ENCODE measurements around the gene DVL2.
"Not testable (repeated sequence)": the region's sequence is repeated elsewhere in the genome, so short reads cannot be mapped to it uniquely, and the experiment has no call there.

Gene DVL2

GRCh38 chr17:7186241-7186640 is 48.1 kb downstream of the DVL2 start:
- H3K4me1 ChIP-seq = no peaks in the 10 kb centered on the region
- H3K36me3 ChIP-seq = peaks cover 33% of the 10 kb centered on the region
- no peak overlapping the region for H3K9ac ChIP-seq
- TF ChIP-seq Cebpa-rat (IDR thresholded peaks at IDR 0.05) = no peak
- no peaks in the 10 kb centered on the region for H3K27me3 ChIP-seq
- no peak overlapping the region for H3K4me2 ChIP-seq
- no peak overlapping the region for H3K4me3 ChIP-seq
- no peak overlapping the region for H3K27ac ChIP-seq
- H3K9me3 ChIP-seq = no peaks in the 10 kb centered on the region
- no peaks in the 10 kb centered on the region for H4K20me1 ChIP-seq

- Histone ChIP-seq H3K27me3 (no peaks in the 10 kb centered on the region), H4K20me1 (no peaks in the 10 kb centered on the region), H3K9ac (no peak overlapping the region), H3K9me3 (no peaks in the 10 kb centered on the region), H3K4me3 (no peak overlapping the region), H3K36me3 (peaks cover 20% of the 10 kb centered on the region), H3K4me2 (no peak overlapping the region), H3K4me1 (no peaks in the 10 kb centered on the region), H3K27ac (no peak overlapping the region)
- TF ChIP-seq Cebpa-rat (IDR thresholded peaks at IDR 0.05) = no peak
Measured at GRCh38 chr17:7184647-7185046, 49.7 kb downstream of the DVL2 start.

GRCh38 chr17:7184091-7184488 is 50.2 kb downstream of the DVL2 start:
- H3K9me3 ChIP-seq = no peaks in the 10 kb centered on the region
- no peak for TF ChIP-seq Cebpa-rat (IDR thresholded peaks at IDR 0.05)
- no peak overlapping the region for H3K27ac ChIP-seq
- no peak overlapping the region for H3K9ac ChIP-seq
- no peaks in the 10 kb centered on the region for H3K4me1 ChIP-seq
- no peaks in the 10 kb centered on the region for H4K20me1 ChIP-seq
- H3K4me3 ChIP-seq = no peak overlapping the region
- H3K36me3 ChIP-seq = peaks cover 17% of the 10 kb centered on the region
- H3K4me2 ChIP-seq = no peak overlapping the region
- no peaks in the 10 kb centered on the region for H3K27me3 ChIP-seq

GRCh38 chr17:7183433-7184090 is 50.8 kb downstream of the DVL2 start:
- no peak overlapping the region for H3K9ac ChIP-seq
- no peaks in the 10 kb centered on the region for H3K4me1 ChIP-seq
- no peak overlapping the region for H3K27ac ChIP-seq
- no peak for TF ChIP-seq Cebpa-rat (IDR thresholded peaks at IDR 0.05)
- peaks cover 14% of the 10 kb centered on the region for H3K36me3 ChIP-seq
- H3K4me3 ChIP-seq = no peak overlapping the region
- no peaks in the 10 kb centered on the region for H3K9me3 ChIP-seq
- H3K27me3 ChIP-seq = no peaks in the 10 kb centered on the region
- H3K4me2 ChIP-seq = no peak overlapping the region
- no peaks in the 10 kb centered on the region for H4K20me1 ChIP-seq

GRCh38 chr17:7182101-7182500 is 52.2 kb downstream of the DVL2 start:
- not testable (repeated sequence) for H3K27ac ChIP-seq, H3K36me3 ChIP-seq, H3K9me3 ChIP-seq, H3K9ac ChIP-seq, H4K20me1 ChIP-seq, H3K27me3 ChIP-seq, H3K4me3 ChIP-seq, H3K4me2 ChIP-seq
- H3K4me1 ChIP-seq = peaks cover 12% of the 10 kb centered on the region

DNA sequence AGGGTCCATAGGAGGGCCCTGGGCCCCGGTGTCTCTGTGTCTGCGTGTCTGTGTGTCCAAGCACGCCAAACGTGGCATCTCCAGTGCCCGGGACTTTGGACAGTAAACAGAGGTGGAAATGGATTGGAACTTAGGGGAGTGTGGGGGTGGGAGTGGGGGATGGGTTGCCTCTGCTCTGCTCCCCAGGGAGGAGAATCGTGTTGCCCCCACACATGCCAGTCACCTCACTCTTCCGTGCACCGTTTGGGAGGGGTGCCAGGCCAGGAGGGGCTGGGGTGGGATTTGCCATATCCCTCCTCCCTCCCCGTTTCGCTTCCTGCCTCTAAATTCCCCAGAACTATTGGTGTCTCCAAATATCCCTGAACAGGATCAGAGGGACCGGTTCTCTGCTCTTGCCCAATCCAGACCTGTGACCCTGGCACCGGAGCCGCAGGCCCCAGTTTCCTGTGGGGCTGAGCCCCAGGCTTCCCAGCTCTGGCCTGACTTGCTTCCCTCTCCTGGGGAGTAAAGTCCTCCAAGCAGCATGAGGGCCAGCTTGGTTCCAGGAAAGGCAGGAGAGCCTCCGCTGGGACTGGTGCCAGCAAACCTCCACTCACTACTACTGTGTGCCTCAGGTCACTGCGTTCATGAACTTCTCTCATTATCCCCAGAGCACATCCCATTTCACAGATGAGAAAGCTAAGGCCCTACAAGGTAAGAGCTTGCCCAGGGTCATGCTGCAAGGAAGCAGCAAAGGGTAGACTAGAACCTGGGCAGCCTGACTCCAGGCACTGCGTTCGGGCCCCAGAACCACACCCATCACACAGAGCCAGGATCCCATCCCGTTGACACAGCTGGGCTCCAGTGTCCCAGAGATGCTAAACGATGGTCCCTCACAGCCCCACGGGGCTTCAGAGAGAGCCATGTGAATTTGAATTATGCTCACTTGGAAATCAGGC is 54.7 kb downstream of the DVL2 start, which contains the start of gene ASGR1:
Gene ASGR1 (minus strand): TSS at position 54 of the 938 bp plus-strand sequence. CDS start 807 bp downstream, outside the sequence.
- no peaks in the 10 kb centered on the region for H3K27me3 ChIP-seq
- H3K4me2 ChIP-seq = peak within 1 kb of the TSS; percentile 100
- H3K27ac ChIP-seq = no peak within 1 kb of the TSS
- H3K36me3 ChIP-seq = no peaks in the 10 kb centered on the region
- H3K4me1 ChIP-seq = peaks cover 22% of the 10 kb centered on the region
- H3K4me3 ChIP-seq = peak within 1 kb of the TSS; percentile 70
- H3K9ac ChIP-seq = peak within 1 kb of the TSS; percentile 82; the same call in 1 of the 2 replicates
- no peaks in the 10 kb centered on the region for H4K20me1 ChIP-seq
- H3K9me3 ChIP-seq = no peaks in the 10 kb centered on the region
- TF ChIP-seq Cebpa-rat (IDR thresholded peaks at IDR 0.05) = no peak

DNA sequence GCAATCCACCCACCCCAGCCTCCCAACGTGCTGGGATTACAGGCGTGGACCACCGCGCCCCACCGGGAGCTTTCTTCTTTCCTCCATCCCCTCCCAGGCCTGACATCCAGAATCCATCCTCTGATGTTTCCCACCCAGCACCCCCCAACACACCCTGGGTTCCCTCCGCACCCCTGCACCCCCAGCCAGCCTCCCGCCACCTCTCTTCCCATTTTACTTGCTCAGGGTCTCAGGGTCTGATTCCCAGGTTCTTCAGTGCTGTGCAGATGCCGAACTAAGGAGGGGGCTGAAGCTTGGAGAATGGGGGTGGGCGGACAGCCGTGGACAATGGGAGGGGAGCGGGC is 55.4 kb downstream of the DVL2 start:
- Histone ChIP-seq H3K27ac (no peak overlapping the region), H4K20me1 (no peaks in the 10 kb centered on the region), H3K9ac (no peak overlapping the region), H3K9me3 (no peaks in the 10 kb centered on the region), H3K4me3 (no peak overlapping the region), H3K27me3 (no peaks in the 10 kb centered on the region), H3K36me3 (no peaks in the 10 kb centered on the region), H3K4me2 (no peak overlapping the region), H3K4me1 (peaks cover 29% of the 10 kb centered on the region)
- no peak for TF ChIP-seq Cebpa-rat (IDR thresholded peaks at IDR 0.05)

DNA sequence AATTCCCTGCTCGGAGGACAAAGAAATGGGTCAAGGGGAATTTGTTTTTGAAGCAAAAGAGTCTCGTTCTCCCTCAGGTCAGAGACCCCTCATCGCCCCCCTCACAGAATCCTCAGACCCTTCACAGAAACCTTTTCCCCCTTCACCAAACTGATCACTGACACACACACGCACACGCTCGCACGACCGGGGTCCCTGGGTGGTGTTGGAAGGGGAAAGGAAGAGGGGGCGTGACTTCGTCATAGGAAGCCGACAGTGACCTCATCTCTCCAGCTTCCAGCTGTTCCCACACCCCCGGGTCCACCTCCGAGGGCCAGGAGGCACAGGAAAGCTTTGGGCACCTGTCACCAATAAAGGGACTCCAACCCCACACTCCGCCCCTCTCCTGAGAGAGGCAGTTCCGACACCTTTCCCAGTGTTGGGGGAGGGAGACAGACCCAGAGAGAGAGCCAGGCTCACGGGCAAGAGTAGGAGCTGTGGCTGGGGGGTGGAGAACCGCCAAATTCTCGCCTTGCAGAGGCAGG is 56.3 kb downstream of the DVL2 start:
- H3K27me3 ChIP-seq = no peaks in the 10 kb centered on the region
- H4K20me1 ChIP-seq = no peaks in the 10 kb centered on the region
- peak overlapping the region; percentile 100 for H3K4me2 ChIP-seq
- H3K36me3 ChIP-seq = no peaks in the 10 kb centered on the region
- TF ChIP-seq Cebpa-rat (IDR thresholded peaks at IDR 0.05) = no peak
- H3K4me3 ChIP-seq = peak overlapping the region; percentile 70
- H3K9me3 ChIP-seq = no peaks in the 10 kb centered on the region
- peak overlapping the region; percentile 64 for H3K27ac ChIP-seq
- peaks cover 34% of the 10 kb centered on the region for H3K4me1 ChIP-seq
- H3K9ac ChIP-seq = peak overlapping the region; percentile 82

DNA sequence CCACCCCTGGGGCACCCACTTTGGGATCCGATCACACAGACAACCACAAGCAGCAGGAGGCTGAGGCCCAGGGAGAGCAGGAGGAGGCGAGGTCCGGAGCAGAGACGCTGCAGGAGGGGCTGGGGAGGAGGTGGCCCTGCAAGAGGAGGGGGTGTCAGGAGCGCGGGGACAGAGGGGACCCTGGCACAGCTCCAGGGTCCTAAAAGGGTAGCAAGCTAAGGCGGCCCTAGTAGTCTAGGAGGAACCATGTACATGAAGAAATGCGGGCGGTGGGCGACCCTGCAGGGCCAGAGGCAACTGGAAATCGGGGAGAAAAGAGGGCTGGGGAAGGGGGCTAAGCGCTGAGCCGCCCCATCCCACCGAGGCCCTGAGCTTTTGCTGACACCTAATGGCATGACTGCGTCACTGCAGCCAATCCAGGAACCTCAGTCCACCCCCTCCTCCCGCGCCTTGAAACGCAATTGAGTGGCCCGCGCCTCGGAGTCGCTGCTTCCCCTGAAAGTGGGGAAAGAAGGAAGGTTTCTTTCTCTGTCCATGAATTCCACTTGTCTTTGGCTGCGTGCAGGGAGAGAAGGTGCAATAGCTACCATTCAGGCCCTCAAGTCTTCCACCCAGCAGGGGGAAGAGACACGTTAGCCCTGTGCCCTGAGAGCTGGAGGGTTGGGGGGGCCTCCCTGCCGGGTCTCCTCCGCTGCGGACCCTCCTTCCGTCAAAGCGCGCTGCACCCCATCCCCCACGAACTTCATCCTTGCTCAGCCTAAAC is 56.9 kb downstream of the DVL2 start:
- Histone ChIP-seq H3K9ac (peak overlapping the region; percentile 82), H3K9me3 (no peaks in the 10 kb centered on the region), H3K4me3 (peak overlapping the region; percentile 70), H3K4me1 (peaks cover 34% of the 10 kb centered on the region), H3K4me2 (peak overlapping the region; percentile 100), H3K27me3 (no peaks in the 10 kb centered on the region), H4K20me1 (no peaks in the 10 kb centered on the region), H3K27ac (peak overlapping the region; percentile 64), H3K36me3 (no peaks in the 10 kb centered on the region)
- no peak for TF ChIP-seq Cebpa-rat (IDR thresholded peaks at IDR 0.05)
